ENCODE measurements around the gene PPP1R37. TPM values are rescaled to one million over a fixed set of nuclear protein-coding genes. Genes with fewer than 3 reads are reported as not detected.

PPP1R37 gene
- total RNA-seq, 1 donor from 2014 or later, result 23.8 TPM

DNA sequence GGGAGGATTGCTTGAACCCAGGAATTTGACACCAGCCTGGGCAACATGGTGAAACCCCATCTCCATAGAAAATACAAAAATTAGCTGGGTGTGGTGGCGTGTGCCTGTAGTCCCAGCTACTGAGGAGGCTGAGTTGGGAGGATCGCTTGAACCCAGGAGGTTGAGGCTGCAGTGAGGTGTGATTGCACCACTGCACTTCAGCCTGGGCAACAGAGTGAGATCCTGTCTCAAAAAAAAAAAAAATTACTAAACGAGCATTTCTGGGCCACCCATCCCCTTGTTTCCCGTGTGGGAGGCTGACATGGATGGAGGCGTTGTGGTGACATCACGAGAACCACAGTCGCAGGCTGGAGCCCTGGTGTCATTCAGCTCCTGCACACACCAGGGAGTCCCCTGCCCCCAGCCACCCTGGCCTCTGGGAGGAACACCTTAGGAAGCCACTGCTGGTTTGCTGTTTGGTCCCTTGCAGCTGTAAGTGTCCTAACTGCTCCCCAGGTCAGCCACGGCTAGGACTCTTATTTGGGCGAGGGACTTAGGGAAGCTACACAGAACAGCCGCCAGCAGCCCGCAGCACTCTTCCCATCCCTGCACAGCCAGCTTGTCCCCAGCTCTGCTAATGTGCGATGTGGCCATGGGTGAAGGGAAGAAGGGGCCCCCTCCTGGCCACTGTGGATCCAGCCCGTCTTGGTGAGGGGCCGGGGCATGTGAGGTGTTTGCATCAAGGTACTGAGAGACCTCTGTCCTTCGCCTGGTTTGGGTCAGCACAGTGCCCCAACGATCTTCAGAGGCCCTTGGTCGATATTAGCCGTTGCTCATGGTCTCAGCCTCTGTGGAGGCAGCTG is 55.1 kb downstream of the PPP1R37 start:
- Histone ChIP-seq H3K4me3 (no peak overlapping the region), H3K9me3 (no peaks in the 10 kb centered on the region), H3K36me3 (peaks cover 0 to 9% of the 10 kb centered on the region in 2 donors), H3K27me3 (no peaks in the 10 kb centered on the region), H3K4me1 (peaks cover 18% of the 10 kb centered on the region), H3K27ac (no peak overlapping the region)
- DNase-seq (ENCODE audit: extremely low spot score in 2 of 2), result no peak
- TF ChIP-seq POLR2AphosphoS5 (IDR thresholded peaks at IDR 0.05; ENCODE audit: insufficient read depth in 1 of 2, low read depth in 1 of 2) (no peak), POLR2A (IDR thresholded peaks at IDR 0.05) (no peak)
- TF ChIP-seq, protein P1, sequence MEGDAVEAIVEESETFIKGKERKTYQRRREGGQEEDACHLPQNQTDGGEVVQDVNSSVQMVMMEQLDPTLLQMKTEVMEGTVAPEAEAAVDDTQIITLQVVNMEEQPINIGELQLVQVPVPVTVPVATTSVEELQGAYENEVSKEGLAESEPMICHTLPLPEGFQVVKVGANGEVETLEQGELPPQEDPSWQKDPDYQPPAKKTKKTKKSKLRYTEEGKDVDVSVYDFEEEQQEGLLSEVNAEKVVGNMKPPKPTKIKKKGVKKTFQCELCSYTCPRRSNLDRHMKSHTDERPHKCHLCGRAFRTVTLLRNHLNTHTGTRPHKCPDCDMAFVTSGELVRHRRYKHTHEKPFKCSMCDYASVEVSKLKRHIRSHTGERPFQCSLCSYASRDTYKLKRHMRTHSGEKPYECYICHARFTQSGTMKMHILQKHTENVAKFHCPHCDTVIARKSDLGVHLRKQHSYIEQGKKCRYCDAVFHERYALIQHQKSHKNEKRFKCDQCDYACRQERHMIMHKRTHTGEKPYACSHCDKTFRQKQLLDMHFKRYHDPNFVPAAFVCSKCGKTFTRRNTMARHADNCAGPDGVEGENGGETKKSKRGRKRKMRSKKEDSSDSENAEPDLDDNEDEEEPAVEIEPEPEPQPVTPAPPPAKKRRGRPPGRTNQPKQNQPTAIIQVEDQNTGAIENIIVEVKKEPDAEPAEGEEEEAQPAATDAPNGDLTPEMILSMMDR (IDR thresholded peaks at IDR 0.05), result no peak
- intact Hi-C loops (cut with DNase I), result no loop called here

DNA sequence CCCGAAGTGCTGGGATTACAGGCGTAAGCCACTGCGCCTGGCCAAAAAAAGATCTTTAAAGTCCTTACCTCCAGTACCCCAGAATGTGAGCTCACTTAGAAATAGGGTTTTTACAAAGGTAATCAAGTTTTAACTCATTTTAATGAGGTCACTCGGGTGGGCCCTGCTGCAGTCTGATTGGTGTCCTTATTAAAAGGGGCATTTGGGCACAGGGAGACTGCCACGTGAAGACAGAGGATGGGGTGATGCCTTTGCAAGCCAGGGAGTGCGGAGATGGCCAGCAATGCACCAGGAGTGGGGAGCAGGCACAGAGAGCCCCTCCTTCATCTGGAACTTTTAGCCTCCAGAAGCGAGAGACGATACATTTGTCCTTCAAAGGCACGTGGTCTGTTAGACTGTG is 56.1 kb downstream of the PPP1R37 start:
- Histone ChIP-seq H3K27me3 (no peaks in the 10 kb centered on the region), H3K36me3 (peaks cover 0 to 9% of the 10 kb centered on the region in 2 donors)
- intact Hi-C loops (cut with DNase I), result no loop called here

DNA sequence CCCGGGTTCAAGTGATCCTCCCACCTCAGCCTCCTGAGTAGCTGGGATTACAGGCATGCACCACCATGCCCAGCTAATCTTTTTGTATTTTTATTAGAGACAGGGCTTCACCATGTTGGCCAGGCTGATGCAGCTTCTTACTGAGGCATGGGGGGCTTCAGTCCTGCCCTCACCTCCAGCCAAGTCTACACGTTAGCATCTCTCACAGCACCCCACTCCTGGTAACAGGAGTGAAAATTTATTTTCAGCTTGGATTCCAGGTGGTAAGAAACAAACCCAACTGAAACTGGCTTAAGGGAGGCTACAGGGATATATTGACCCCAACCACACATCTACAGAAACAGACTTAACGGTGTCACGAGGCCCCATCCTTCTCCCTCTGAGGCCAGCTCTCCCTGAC is 57.2 kb downstream of the PPP1R37 start:
- Histone ChIP-seq H3K36me3 (peaks cover 0 to 4% of the 10 kb centered on the region in 2 donors), H3K4me1 (peaks cover 33% of the 10 kb centered on the region), H3K4me3 (no peak overlapping the region), H3K9me3 (no peaks in the 10 kb centered on the region), H3K27me3 (no peaks in the 10 kb centered on the region), H3K27ac (no peak overlapping the region)
- DNase-seq (ENCODE audit: extremely low spot score in 2 of 2), result no peak
- TF ChIP-seq POLR2AphosphoS5 (IDR thresholded peaks at IDR 0.05; ENCODE audit: insufficient read depth in 1 of 2, low read depth in 1 of 2) (no peak), POLR2A (IDR thresholded peaks at IDR 0.05) (no peak)
- TF ChIP-seq, protein P1 (IDR thresholded peaks at IDR 0.05), result no peak
- intact Hi-C loops (cut with DNase I), result no loop called here

More for the DNA sequence above, 56.1 kb downstream of the PPP1R37 start:
- H3K9me3 ChIP-seq, result no peaks in the 10 kb centered on the region
- no peak overlapping the region for H3K27ac ChIP-seq
- H3K4me1 ChIP-seq, result peaks cover 29% of the 10 kb centered on the region
- DNase-seq (ENCODE audit: extremely low spot score in 2 of 2), result no peak
- no peak overlapping the region for H3K4me3 ChIP-seq
- TF ChIP-seq, protein P1 (IDR thresholded peaks at IDR 0.05), result no peak
- TF ChIP-seq POLR2AphosphoS5 (IDR thresholded peaks at IDR 0.05; ENCODE audit: insufficient read depth in 1 of 2, low read depth in 1 of 2) (no peak), POLR2A (IDR thresholded peaks at IDR 0.05) (no peak)

DNA sequence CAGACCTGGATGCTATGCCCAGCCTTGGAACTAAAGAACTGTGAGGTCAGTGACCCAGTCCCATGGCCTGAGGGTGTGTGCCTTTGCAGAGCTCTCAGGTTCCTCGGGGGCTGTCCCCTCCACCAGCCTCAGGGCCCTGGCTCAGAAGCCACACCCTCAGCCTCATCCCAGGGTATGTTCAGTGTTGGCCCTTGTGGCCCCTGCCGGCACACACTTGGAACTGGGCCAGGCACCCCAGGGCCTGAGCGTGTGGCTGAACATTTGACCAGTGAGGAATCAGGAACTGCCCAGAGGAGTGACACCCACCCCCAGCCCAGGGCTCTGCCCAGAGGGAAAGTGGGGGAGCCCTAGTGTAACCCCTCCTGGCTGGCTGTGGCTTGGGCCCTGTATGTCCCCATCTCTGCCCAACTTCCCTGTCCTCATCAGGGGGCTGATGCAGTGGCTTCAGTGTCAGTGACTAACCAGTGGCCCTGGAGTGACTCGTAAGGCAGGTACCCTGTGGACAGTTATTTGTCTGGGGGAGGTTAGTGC is 57.8 kb downstream of the PPP1R37 start:
- Histone ChIP-seq H3K27ac (no peak overlapping the region), H3K4me3 (no peak overlapping the region), H3K4me1 (peaks cover 33% of the 10 kb centered on the region), H3K36me3 (no peaks in the 10 kb centered on the region), H3K9me3 (no peaks in the 10 kb centered on the region), H3K27me3 (no peaks in the 10 kb centered on the region)
- DNase-seq (ENCODE audit: extremely low spot score in 2 of 2), result no peak
- intact Hi-C loops (cut with DNase I), result no loop called here
- TF ChIP-seq, protein P1 (IDR thresholded peaks at IDR 0.05), result no peak
- TF ChIP-seq POLR2A (IDR thresholded peaks at IDR 0.05) (no peak), POLR2AphosphoS5 (IDR thresholded peaks at IDR 0.05; ENCODE audit: insufficient read depth in 1 of 2, low read depth in 1 of 2) (no peak)

DNA sequence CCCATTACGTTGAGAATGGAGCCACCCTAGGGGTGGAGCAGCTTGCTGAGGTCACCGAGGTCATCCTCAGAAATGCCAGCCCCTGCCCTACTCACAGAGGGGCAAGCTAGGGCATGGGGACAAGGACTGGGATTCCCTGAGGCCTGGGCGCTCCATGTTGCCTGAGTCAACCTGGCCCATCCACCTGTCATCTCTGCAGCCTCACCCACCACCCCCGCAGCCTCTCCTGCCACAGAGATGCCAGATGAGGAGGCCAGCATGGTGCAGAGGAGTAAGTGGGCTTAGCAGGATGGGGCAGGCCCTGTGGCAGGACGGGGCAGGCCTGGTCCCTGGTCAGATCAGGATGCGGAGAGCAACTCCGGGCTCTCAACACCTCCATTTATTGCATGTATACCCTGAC is 58.3 kb downstream of the PPP1R37 start:
- Histone ChIP-seq H3K4me3 (no peak overlapping the region), H3K36me3 (no peaks in the 10 kb centered on the region), H3K9me3 (no peaks in the 10 kb centered on the region), H3K27ac (no peak overlapping the region), H3K27me3 (no peaks in the 10 kb centered on the region), H3K4me1 (peaks cover 33% of the 10 kb centered on the region)
- no peak for TF ChIP-seq POLR2AphosphoS5 (IDR thresholded peaks at IDR 0.05; ENCODE audit: insufficient read depth in 1 of 2, low read depth in 1 of 2)
- no peak for TF ChIP-seq POLR2A (IDR thresholded peaks at IDR 0.05)
- TF ChIP-seq, protein P1 (IDR thresholded peaks at IDR 0.05), result no peak
- intact Hi-C loops (cut with DNase I), result no loop called here
- DNase-seq (ENCODE audit: extremely low spot score in 2 of 2), result no peak
